Raji (cell line): Measurements from ENCODE around the gene SOS1.

Source experiments
- POLR2A ChIP-seq: IDR thresholded peaks from 2 replicates; pipeline ENCODE4 v1.6.1; 2011; ENCODE audit warnings: low read depth, low read length, control low read depth; ENCODE audit not compliant: insufficient read depth

The SOS1 gene

DNA sequence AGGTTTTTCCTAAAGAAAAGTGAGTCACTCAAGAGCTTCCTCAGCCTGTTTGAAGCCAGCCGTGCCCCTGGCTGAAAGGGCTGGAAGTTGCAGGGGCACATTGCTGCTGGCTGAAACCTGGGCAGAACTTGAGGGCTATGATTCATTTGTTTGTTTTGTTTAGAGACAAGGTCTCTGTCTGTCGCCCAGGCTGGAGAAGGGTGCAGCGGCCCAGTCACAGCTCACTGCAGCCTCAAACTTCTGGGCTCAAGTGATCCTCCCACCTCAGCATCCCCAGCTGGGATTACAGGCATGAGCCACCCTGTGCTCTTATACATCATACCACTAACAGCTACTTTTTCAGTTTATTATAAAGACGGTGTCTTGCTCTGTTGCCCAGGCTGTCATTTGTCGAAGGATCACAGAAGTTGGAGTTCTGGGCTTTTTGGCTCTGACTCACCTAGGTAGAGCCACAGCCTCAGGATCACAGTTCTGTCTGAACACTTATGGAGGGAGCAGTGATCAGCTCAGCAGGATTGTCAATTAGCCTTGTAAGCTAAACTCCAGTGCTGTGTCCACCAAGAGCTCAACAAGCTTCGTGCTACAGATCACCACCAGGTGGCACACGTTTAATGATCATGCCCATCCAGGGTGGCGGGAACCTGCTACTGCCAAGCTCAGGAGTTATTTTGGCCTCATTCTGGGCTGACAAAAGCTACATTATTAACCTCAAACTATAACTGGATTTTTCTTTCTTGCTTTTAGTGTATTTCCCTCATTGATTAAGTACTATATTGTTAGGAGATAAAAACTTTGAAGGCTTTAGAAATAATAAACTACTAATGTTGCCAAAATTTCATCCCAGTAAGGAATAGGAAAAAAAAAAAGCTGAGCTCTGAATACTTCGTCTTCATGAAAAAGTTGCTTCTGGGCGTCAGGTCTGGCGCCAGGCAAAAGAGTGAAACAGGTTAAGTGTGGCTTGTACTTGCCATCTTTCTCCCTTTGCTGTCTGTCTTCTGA lies 173.3 kb downstream of the SOS1 start:
- no peak for TF ChIP-seq POLR2A

DNA sequence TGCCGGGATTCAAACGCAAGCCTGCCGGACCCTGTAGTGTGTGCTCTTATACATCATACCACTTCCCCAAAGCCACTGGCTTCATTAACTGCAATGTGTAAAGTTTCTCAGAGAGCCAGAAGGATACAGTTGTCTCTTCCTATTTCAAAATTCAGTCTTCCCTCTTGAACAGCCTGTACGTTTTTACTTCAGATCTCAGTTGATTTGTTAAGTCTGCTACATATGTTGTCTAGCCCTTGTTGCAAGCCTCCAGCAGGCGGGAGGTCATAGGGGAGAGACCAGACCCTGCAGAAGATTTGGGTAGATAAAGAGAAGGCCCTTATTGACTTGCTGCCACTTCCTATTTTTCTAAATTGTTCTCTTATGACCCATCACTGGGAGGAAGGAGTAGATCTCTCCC lies 174.9 kb downstream of the SOS1 start:
- TF ChIP-seq POLR2A, result no peak

DNA sequence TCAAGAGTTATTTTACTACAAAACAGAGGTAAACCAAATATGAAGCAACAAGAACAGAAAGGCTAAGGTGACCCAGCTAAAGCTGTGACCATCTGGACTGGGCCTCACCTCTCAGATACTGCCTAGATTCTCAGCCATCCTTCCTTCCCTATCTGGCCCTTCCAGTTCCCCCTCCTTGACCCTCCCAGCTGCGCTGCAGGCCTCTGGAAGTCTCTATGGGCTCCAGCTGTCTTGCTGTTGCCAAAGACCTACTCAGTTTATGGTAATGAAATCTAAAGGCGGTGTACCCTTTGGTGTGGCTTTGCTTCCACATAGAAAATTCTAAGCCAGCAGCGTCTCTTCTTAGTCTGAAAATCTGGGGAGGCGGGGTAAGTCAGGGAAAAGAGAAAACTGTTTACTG lies 175.5 kb downstream of the SOS1 start:
- no peak for TF ChIP-seq POLR2A

DNA sequence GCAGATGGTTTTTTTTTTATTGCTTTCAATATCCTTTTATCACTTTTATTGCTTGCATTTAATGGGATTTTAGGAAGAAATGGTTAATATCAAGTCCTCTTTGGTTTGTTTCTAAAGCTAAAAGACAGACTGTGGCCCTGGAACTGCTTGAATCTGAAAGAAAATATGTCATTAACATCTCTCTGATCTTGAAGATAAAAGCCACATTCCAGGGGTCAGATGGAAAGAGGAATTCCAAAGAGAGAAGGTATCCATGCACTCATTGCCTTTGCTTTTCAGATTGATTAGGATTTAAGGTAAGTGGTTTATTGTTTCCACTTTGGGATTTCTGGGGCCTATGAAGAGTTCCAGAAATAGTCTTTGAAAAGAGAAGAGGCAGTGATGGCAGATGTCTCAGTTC lies 177.1 kb downstream of the SOS1 start:
- TF ChIP-seq POLR2A, result no peak

DNA sequence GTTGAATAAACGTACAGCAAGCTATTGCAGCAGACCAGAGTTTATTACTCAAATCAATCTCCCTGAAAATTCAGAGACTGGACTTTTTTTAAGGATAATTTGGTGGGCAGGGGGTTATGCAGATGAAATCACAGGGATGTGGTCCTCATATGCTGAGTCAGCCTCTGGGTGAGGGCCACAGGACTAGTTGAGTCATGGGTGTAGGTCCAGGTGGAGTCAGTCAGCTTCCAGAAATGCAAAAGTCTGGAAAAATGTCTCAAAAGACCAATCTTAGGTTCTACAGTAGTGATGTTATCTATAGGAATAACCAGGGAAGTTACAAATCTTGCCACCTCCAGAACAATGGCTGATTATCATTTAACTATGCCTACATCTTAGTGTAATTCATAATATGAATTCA lies 180.1 kb downstream of the SOS1 start:
- TF ChIP-seq POLR2A, result no peak

DNA sequence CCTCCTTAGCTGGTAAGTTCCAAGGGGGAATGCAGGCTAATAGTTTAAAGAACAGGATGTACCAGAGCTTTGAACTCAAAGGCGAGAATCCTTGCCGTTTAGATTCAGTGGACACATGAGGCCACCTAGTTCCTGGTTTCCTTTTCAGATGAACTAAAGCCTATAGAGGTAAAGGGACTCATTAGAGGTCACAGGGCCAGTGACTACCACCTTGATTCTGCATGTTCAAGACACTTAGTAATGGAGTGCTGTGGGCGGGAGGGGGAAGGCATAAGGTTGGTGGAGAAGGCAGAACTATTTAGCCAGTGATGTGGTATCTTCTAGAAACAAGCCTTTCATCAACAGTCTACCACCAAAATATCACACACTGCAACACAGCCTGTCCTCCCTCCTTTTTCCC lies 183.3 kb downstream of the SOS1 start:
- no peak for TF ChIP-seq POLR2A

DNA sequence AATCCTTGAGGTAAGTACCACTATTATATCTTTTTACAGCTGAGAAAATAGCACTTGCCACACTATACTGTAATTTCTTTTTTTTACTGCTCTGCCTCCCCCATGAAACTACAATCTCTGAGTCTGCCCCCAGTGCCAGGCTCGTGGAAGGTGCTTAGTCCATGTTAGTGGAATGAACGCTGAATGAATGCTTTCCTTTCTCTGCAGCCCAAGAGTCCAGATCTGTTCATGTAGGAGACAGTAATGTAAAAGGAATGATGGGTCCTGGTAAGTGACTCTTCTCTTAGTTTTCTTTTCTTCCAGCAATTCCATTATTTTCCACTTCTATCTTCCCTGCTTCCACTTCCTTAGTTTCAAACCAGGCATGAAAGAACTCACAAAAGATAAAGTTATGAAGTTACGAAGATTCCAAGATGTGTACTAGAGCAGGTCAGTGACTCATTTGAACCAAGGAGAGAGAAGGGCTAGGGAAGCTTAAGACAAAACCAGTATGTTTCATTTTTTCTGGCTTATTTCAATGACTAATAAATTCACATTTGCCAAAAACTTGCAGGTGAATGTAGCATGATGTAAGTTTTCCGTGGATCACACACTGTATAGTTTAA lies 185.2 kb downstream of the SOS1 start:
- TF ChIP-seq POLR2A, result no peak

DNA sequence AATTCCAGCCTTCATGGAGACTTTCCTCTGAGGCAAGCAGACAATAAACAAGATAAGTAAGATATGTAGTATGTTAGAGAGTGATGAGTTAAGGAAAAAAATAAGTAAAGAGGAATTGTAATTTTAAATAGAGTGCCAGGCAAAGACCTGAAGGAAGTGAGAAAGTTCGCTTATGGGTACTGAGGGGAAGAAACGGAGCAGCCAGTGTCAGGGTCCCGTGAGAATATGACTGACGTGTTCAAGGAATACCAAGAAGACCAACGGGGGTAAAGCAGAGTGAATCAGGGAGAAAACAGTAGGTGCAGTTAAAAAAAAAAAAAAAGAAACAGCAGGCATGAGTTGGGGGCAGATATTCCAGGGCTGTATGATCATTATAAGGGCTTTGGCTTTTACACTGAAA lies 186.1 kb downstream of the SOS1 start:
- TF ChIP-seq POLR2A, result no peak

DNA sequence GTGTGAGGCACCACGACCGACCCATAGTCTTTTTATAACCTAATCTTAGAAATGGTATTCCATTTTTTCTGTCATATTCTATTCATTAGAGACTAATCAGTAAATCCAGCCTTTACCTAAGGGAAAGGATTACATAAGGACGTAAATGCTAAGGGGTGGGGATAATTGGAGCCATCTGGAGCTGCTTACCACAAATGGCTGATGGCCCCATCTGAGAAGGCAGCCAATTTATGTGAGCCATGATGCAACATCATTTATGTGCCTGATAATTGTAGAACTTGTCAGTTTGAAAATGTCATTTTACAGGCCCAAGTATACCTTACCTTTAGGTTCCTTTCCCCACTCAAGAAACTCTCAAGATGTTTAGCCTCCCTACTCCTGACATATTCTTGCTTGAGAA lies 187.2 kb downstream of the SOS1 start:
- TF ChIP-seq POLR2A, result no peak

DNA sequence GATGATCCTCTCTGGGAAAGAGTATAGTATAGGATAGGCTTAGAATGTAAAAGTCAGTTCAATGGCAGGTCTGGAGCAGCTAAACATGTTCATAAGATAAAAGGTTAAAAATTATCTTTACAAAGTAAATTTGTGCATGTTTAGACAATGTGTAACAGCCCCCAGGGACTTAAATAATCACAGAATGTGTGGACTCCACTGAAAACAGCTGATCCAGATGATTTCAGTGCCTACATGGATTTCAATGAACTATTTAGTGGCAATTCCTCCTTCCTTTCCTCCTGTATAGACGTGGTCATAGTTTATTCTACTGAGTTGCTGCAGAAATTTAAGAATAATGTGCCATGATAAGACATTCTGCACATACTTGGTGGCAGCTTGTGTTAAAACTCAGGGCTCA lies 188.3 kb downstream of the SOS1 start:
- TF ChIP-seq POLR2A, result no peak
